Mesothelial cell of epicardium (in vitro differentiated cells): ENCODE results near the gene KREMEN1. TPM values are rescaled to one million over a fixed set of nuclear protein-coding genes. Genes with fewer than 3 reads are reported as not detected.

Experiments
- DNase-seq, 2 experiments: peaks; one replicate each; pipeline ENCODE4 v3.0.0; 2021; ENCODE audit warnings: low spot score in 2 of 2; ENCODE audit not compliant: unreplicated experiment in 2 of 2
- H3K27ac Mint-ChIP-seq: 2 replicates; pipeline ENCODE4 v1.8.0; 2021; ENCODE audit warnings: mixed read lengths
- H3K27me3 Mint-ChIP-seq: 2 replicates; pipeline ENCODE4 v1.8.0; 2021; ENCODE audit warnings: low read depth, mixed read lengths
- H3K36me3 Mint-ChIP-seq: 2 replicates; pipeline ENCODE4 v1.8.0; 2021; ENCODE audit warnings: mixed read lengths
- H3K4me1 Mint-ChIP-seq: 2 replicates; pipeline ENCODE4 v1.8.0; 2021; ENCODE audit warnings: mixed read lengths
- H3K4me3 Mint-ChIP-seq: 2 replicates; pipeline ENCODE4 v1.8.0; 2021; ENCODE audit warnings: mild to moderate bottlenecking, moderate library complexity, mixed read lengths
- H3K9me3 Mint-ChIP-seq: 2 replicates; pipeline ENCODE4 v1.8.0; 2021; ENCODE audit warnings: mixed read lengths
- CTCF ChIP-seq: fragments of 200-600 bp; sonication (generic); IDR thresholded peaks from one replicate; pipeline ENCODE4 v1.5.0; 2021; ENCODE audit warnings: antibody characterized with exemption; ENCODE audit not compliant: unreplicated experiment
- total RNA-seq: library from RNA; stranded (reverse); gene quantifications from 3 replicates; pipeline ENCODE4 v1.2.1, GENCODE V29; 2021

Gene KREMEN1
- total RNA-seq, 1 donor from 2014 or later = 24.4 TPM

- Mint-ChIP-seq H3K36me3 (no peaks in the 10 kb centered on the region), H3K4me3 (no peak overlapping the region), H3K27me3 (peaks cover 2% of the 10 kb centered on the region), H3K27ac (no peak overlapping the region), H3K4me1 (no peaks in the 10 kb centered on the region), H3K9me3 (no peaks in the 10 kb centered on the region)
- DNase-seq = no peak
- no peak for TF ChIP-seq CTCF
These were observed 93.3 kb downstream of the KREMEN1 start for GRCh38 chr22:29166180-29166579.

GRCh38 chr22:29167032-29167911, 94.4 kb downstream of the KREMEN1 start:
- no peak for DNase-seq
- no peak overlapping the region for H3K4me3 Mint-ChIP-seq

GRCh38 chr22:29171721-29172120, 98.9 kb downstream of the KREMEN1 start:
- Mint-ChIP-seq H3K27ac (no peak overlapping the region), H3K4me3 (no peak overlapping the region), H3K27me3 (no peaks in the 10 kb centered on the region), H3K9me3 (peaks cover 23% of the 10 kb centered on the region), H3K36me3 (peaks cover 5% of the 10 kb centered on the region), H3K4me1 (no peaks in the 10 kb centered on the region)
- TF ChIP-seq CTCF = no peak
- no peak for DNase-seq

More at GRCh38 chr22:29167032-29167911, 94.4 kb downstream of the KREMEN1 start:
- H3K9me3 Mint-ChIP-seq = no peaks in the 10 kb centered on the region
- no peaks in the 10 kb centered on the region for H3K4me1 Mint-ChIP-seq
- no peak overlapping the region for H3K27ac Mint-ChIP-seq
- no peaks in the 10 kb centered on the region for H3K36me3 Mint-ChIP-seq
- no peaks in the 10 kb centered on the region for H3K27me3 Mint-ChIP-seq
- TF ChIP-seq CTCF = no peak

GRCh38 chr22:29172216-29172615, 99.4 kb downstream of the KREMEN1 start:
- Mint-ChIP-seq H3K4me3 (no peak overlapping the region), H3K9me3 (peaks cover 25% of the 10 kb centered on the region), H3K4me1 (no peaks in the 10 kb centered on the region), H3K36me3 (peaks cover 5% of the 10 kb centered on the region), H3K27me3 (no peaks in the 10 kb centered on the region), H3K27ac (no peak overlapping the region)
- DNase-seq = no peak
- no peak for TF ChIP-seq CTCF

- no peak overlapping the region for H3K27ac Mint-ChIP-seq
- H3K36me3 Mint-ChIP-seq = peaks cover 7% of the 10 kb centered on the region
- peaks cover 2% of the 10 kb centered on the region for H3K27me3 Mint-ChIP-seq
- no peaks in the 10 kb centered on the region for H3K4me1 Mint-ChIP-seq
- DNase-seq = no peak
- H3K9me3 Mint-ChIP-seq = peaks cover 28% of the 10 kb centered on the region
- no peak for TF ChIP-seq CTCF
- H3K4me3 Mint-ChIP-seq = no peak overlapping the region
These were observed 102.5 kb downstream of the KREMEN1 start for GRCh38 chr22:29175312-29175835.
